Eye (tissue), 1 donor: ENCODE data around the gene TNKS1BP1.
A peak's percentile ranks its signal among the peaks of the same experiment; 100 is the strongest.
"Not testable (repeated sequence)": the region's sequence is repeated elsewhere in the genome, so short reads cannot be mapped to it uniquely, and the experiment has no call there.

Experiments used
- DNase-seq: peaks from one replicate; pipeline ENCODE4 v3.0.0-alpha.2; 2015

TNKS1BP1 gene

DNA sequence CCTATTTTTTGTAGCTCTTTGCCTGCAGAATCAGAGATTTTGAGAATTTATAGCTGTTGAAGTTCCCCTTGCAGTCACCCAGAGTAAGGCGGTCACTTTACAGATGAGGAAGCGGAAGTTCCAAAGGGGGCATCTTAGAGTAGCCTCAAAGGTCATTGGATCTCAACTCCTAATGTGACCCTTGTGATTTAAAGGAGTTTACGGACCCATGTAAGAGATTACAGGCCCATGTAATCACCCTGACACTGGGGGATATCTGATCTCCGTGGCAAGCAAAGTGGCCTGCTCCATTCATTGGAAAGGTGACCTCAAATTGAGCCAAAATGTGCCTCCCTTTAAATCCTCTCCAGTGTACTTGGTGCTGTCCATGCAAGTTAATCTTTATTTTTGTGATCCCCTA is 29.1 kb upstream of the TNKS1BP1 start:
- no peak for DNase-seq

- DNase-seq, result no peak
These were observed 28.7 kb upstream of the TNKS1BP1 start for GRCh38 chr11:57353446-57353845.

DNA sequence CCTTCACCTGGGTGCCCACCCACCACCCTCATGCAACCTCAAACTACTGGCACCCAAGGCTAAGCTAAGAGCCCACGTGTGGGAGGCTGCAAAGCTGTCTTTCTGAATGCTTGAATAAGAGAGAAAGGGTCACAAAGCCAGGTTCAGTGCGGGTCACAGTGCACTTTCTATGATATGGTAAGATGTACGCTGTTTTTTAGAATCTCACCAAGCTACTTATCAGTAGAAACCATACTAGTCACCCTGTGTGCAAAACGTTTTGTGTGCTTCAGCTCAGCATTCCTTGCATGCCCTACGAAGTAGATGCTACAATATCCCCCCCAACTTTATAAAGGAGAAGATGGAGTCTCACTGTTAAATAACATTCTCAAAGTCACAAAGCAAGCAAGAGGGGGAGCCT is 28.3 kb upstream of the TNKS1BP1 start:
- no peak for DNase-seq

DNA sequence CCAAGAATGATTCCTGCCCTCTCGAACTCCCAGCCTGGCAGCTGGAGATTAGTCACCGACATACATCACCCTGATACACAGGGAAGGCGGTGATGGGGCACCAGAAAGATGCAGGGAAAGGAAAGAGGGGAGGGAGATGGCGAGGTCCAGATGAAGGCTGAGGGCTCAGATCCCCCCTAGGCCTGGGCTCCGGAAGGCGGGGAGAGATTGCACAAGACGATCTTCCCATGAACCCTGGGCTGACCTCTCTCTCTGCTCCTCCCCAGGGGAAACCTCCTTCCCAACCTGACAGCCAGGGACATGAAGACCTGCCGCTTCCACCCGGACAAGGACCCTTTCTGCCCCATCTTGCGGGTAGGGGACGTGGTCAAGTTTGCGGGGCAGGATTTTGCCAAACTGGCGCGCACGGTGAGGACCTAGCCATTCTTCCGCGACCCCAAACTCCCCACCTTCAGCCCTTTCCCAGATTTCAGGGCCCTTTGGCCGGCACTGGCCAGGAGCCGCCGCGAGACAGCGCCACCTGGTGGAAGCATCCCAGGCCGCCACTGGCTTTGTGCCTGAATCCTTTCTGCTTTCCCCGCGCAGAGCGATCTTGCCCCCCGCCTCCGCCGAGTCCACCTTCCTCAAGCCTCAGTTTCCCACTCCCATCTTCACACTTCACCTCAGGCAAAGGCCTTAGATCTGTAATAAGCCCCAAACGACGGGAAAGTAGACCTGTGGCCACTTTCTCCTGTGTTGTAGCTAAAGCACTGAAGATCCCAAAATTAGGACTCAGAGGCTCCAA is 24.9 kb upstream of the TNKS1BP1 start:
- peak; percentile 85 for DNase-seq

- DNase-seq, result no peak
These were observed 24.0 kb upstream of the TNKS1BP1 start for GRCh38 chr11:57348636-57349313.

- DNase-seq, result no peak
These were observed 23.3 kb upstream of the TNKS1BP1 start for GRCh38 chr11:57348052-57348451.

DNA sequence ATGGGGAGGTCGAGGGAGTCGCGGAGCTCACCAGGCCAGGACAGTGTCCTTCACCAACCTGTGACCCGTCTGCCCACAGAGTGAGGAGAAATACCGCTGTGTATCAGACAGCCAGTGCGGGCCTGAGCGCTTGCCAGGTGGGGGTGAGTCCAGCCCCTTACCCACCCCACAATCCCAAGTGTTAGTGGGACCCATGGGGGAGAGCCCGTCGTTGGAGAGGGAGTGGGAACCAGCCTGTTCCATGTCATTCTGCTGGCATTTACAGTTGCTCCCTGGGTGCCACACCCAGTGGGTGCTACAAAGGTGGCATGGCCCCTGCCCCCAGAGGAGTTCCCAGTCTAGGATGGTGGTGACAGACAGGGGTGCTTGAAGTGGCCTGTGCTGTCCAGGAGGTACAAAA is 22.6 kb upstream of the TNKS1BP1 start:
- no peak for DNase-seq

DNA sequence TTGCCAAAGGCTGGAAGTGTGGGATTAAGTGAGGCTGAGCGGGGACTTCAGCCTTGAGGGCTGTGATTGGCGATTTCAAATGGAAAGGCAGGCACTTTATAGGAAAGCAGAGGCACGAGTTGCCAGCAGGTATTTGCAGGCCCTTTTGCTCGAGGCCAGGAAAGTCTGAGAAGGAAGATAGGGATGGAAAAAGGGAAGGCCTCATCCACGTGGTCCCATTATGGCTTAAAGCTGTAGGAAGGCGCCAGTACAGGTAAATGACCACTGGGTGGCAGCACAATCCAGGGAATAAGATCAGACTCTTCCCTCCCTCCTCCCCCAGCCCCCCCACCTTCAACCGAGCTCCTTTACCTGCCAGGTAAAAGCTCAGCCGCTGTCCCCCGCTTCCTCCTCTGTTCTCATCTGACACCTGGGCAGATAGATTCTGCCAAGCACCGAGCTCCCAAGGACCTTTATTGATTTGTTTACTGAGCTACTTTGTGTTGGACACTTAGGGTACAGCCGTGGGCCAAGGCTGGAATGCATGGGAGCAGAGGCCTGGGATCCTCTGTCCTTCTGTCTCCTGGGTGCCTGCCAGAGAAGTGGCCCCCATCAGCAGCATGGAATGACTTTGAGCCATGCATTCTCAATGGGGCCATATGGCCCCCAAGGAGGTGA is 20.9 kb upstream of the TNKS1BP1 start:
- DNase-seq, result peak; percentile 85

DNA sequence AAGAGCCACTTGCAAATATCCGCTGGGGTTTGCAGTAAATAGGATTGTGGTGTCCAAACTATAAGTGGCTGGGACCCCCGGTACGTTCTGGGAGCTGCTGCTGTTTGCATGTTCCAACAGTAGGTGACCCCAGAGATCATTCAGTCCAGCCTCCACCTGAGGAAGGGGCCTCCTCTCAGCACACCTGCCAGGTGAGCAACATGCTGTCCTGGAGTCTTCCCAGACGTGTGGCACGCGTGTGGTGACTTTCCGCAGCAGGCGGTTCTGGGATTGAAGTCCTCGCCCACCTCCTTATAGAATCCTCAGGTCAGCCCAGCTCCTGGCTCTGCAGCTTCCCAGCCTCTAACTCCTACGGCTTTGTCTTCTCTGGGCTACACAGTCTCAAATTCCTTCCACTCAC is 20.1 kb upstream of the TNKS1BP1 start:
- DNase-seq, result no peak

DNA sequence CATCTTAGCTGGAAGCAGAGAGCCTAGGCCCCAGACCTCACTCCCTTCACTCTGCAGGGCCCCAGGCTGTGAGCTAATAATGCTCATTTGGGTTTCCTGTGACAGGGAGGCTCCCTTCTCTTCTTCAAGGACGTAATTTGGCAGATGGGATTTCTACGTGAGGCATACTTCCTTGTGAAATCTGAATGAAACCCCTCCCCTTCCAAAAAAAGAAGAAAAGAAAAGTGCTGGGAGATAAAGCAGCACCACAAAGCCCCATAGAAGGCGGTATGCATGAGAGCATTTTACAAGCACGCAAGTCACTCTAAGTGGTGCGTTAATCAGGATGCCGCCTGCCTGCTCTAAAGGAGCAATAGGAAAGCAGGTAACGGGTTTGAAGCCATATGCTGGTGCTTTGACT is 19.1 kb upstream of the TNKS1BP1 start:
- DNase-seq, result no peak

- no peak for DNase-seq
These were observed 17.9 kb upstream of the TNKS1BP1 start for GRCh38 chr11:57342702-57343101.

DNA sequence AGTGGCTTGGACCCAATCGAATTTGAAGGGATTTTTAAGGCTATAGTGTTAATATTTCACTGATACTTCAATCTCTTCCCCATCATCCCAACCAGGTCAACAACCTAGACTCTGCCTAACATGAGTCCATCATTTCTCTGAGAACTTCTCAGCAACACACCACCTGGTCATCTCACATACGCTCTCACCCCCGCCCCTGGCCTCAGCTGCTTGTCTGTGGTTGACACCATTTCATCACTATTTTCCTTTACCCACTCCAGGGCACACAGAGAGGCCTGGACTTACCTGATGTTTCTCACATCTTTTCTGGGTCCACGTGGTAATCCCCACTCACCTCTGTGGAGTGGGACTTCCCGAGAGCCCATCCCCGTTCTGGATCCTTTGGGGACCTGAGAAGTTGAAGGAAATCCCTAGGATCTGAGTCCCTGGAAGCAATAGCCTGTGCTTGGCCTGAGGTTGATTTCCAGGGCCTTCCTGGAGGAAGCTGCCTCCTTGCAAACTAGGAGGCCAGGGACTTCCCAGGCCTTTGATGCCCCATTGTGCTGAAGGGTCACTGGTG is 16.6 kb upstream of the TNKS1BP1 start:
- DNase-seq, result no peak

GRCh38 chr11:57340039-57340615 is 15.4 kb upstream of the TNKS1BP1 start:
- peak; percentile 79 for DNase-seq

DNA sequence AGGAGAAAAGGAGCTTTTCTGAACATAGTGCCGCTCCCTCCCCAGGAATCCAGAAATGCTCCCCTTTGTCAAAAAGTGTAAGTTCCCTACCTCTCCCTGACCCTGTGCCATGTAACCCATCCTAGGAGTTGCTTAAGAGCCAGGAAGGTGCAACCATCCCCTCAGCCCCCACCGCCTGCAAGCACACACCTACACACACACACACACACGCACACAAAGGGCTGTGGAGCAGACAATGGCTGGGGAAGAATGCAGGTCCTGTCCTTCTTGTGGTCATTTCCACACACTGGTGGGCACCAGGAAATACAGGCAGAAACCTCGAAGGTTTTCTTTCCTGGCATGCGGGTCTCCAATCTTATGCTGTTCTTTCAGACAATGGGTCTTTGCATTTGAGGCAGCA is 14.6 kb upstream of the TNKS1BP1 start:
- DNase-seq, result no peak

DNA sequence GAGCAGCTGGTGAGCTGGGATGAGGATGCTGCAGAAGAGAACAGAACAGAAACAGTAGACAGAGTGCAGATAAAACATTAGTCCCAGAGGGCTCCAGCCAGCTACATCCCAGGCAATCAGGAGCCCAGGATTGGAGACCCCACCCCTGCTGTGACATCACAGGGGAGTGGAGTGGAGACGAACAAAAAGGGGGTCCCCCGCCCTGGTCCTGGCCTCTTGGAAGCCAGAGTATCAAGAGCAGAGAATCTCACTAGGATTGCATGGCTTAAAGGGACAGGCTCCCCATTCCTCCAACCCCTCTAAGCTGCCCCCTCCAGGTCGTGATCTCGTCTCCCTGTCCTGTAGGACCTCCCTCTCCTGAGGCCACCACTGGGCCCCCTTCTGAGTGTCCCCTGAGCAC is 13.4 kb upstream of the TNKS1BP1 start, which contains the start of gene P2RX3:
TSS of gene P2RX3 (plus strand) at position 211 of the 400 bp plus-strand sequence. CDS start 199 bp downstream, outside the sequence.
- DNase-seq, result peak; percentile 74

DNA sequence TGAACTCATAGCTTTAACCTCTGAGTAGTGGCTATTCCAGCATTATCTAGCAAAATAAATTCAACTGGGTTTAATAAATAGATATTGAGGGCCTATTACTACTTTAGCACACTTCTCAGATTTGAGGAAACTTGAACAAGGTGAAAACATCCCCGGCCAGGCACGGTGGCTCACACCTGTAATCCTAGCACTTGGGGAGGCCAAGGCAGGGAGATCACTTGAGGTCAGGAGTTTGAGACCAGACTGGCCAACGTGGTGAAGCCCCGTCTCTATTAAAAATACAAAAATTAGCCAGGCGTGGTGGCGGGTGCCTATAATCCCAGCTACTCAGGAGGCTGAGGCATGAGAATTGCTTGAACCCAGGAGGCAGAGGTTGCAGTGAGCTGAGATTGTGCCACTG is 12.1 kb upstream of the TNKS1BP1 start:
- not testable (repeated sequence) for DNase-seq

DNA sequence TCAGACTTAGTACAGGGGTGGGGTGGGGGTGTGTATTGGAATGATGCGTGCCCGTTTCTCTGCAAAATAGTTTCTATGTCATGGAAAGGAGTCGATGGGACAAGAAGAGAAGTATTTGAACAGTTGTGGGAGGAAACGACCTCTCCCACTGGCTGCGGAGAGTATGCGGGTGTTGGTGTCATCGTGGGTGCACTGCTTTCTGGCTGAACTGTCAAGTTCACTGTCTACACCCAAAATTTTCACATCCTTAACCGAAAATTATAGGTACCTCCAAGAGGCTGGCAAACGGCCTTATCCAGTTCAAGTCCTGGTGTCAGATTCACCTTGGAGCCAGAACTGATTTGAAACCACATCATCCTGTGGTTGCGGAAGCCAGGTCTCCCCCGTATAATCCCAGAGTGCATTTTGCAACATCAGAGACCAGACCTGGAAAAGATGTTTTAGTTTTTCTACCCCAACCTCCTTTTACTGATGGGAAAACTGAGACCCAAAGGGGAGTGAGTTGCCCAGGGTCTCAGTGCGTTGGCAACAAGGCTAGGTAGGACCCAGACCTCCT is 11.4 kb upstream of the TNKS1BP1 start:
- DNase-seq, result no peak

GRCh38 chr11:57335343-57336110 is 10.8 kb upstream of the TNKS1BP1 start, which contains the start of gene SSRP1:
Gene SSRP1, minus strand, starts transcription at chr11:57335892. Its CDS starts 771 bp downstream, at chr11:57335121.
- DNase-seq, result peak; percentile 92

GRCh38 chr11:57335023-57335342 is 10.2 kb upstream of the TNKS1BP1 start:
- DNase-seq, result no peak

DNA sequence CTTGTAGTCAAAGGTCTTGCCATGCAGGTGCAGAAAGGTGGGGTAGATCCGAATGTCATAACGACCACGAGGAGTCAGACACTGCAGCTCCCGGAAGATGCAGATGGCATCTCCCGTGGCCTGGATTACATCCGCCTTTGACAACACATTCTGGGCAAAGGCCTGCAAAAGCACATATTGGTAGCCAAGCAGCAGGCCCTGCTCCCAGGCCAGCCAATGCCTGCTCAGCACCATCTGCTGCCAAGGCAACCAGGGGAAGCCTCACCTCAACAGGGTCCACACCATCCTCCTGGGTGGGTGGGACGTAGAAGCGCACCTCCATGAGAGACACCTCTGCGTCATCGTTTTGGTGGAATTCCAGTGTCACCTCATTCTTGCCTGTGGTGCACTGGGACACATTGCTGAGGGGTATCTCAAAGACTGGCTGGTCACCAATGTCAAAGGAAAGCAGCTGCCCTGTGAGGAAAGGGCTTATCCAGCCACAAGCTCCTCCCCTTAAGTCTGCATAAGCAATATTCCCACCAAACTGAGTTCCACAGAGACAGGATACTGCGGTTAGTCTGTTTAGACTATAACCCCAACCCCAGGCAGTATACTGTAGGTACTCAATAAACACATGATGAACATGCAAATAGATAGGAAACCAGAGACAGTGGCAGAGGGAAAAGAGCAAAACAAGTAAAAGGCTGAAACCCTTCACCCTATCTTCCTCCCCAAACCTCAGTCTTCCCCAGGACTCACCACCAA is 8.1 kb upstream of the TNKS1BP1 start:
- no peak for DNase-seq

GRCh38 chr11:57331720-57332119 is 7.0 kb upstream of the TNKS1BP1 start:
- DNase-seq, result no peak
